Stimulated activated CD8-positive, alpha-beta memory T cell treated with anti-CD3 and anti-CD28 coated beads, Interleukin-2, amount 100 ng/mL, for 1 hour (primary cell): ENCODE data around the gene HOXD11.

Experiments used
- DNase-seq, 2 donors: peaks; one replicate each; pipeline ENCODE4 v3.0.0-alpha.2; 2020; ENCODE audit warnings: low read depth in 2 of 2

Gene HOXD11

DNA sequence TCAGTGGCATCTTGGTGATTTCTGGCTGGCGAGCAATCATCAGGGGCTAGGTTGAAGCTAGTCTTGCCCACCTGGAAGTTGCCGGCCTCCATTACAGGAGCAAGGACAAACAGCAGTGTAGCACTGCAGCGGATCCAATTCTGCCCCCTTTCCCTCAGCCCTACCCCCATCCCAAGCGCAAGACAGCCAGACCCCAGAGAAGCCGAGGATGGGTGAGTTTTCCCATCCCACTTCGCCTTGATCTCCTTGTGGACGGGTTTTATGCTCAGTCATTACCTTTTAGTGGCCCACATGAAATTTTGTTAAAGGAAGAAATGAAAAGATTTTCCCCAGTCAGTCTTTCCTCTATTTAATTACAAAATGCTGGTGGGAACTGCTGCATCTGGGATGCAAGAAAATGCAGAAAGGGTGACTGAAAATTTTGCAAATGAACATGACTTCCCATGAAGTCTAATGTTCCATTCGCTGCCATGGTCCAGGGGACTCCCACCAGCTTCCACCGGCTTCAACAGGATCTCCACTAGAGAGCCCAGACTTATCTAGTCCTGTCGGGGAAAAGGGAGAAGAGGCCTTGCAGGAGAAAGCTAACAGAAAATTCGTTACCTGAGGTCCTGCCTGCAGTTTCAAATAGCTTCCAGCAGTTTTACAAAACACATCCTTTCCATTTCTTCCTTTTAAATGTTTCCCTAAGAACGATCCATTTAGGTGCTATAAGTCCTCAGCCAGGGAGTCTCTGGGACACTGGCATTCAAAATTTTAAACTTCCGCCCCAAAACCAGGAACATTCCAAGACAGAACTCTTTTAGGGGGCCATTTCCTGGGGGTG is 13.5 kb downstream of the HOXD11 start:
- DNase-seq = no peak

DNA sequence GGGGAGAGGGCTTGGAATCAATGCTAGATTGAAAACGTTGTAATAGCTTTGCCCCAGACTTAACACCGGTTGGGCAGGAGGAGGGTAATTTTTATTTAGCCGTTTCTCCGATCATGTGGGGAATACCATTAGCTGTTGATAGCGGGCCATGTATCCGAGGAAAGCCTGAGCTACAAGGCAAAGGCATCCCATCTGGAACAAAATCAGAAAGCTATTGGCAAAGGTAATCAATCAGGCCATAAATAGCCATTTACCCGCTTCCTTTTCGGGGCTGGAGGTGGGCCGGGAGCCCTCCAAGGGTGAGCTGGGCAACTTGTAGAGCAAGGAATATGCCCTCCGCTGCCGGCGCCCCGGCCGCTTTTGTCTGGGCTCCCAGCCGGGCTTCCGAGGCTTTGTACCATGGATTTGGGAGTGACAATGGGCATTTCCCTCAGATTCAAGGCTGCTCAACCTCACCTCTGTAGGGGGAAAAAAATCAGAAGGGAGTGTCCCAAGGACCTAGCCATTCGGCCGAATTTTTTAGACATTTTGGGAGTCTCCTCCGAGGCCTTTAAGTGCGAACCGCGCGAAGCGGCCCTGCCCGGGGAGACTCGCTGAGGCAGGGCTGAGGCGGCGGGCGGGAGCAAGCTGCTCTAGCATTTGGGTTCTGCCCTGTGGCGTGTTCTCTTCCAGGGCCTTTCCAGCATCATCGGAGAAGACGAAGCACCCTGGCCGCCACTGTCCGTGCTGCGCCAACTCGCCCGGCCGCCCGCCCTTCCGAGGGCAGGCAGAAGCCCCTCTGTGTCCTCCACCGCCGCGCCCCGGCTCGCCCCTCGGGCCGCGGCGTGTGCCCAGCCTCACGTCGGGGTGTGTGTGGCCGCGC is 14.3 kb downstream of the HOXD11 start:
- no peak for DNase-seq

DNA sequence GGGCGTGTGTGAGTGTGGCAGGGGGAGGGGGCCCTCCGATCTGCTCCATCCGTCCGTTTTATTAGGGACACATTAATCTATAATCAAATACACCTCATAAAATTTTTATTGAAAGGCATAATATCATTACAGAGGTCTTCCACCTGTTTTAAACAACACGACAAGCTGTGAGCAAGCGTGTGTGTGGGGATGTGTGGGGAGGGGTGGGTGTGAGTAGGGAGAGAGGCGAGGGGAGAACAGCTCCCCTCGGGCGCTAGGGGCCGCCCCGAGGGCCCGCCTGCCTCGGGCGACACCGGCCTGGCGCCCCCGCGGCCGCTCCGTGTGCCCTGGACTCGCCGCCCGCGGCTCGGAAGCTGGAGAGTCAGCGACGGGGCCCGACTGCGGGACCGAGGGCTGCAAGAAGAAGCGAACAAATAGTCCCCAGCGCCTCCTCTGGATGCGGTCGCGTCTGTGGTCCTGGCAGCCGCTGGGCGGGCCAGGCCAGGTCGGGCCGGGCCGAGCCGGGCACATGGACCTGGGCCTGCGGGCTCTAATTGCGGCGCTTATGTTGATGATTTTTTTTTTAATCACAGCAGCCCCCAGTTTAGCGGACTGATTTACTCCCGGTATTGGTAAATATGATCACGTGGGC is 15.1 kb downstream of the HOXD11 start:
- DNase-seq = no peak

DNA sequence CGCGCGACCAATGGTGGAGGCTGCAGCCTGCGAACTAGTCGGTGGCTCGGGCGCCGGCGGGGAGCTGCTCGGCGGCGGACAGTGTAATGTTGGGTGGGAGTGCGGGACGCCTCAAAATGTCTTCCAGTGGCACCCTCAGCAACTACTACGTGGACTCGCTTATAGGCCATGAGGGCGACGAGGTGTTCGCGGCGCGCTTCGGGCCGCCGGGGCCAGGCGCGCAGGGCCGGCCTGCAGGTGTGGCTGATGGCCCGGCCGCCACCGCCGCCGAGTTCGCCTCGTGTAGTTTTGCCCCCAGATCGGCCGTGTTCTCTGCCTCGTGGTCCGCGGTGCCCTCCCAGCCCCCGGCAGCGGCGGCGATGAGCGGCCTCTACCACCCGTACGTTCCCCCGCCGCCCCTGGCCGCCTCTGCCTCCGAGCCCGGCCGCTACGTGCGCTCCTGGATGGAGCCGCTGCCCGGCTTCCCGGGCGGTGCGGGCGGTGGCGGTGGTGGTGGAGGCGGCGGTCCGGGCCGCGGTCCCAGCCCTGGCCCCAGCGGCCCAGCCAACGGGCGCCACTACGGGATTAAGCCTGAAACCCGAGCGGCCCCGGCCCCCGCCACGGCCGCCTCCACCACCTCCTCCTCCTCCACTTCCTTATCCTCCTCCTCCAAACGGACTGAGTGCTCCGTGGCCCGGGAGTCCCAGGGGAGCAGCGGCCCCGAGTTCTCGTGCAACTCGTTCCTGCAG is 15.8 kb downstream of the HOXD11 start, which contains the start of gene HOXD9:
TSS of gene HOXD9 (plus strand) at position 37 of the 728 bp plus-strand sequence. CDS start at position 87, 50 bp downstream.
- no peak for DNase-seq

DNA sequence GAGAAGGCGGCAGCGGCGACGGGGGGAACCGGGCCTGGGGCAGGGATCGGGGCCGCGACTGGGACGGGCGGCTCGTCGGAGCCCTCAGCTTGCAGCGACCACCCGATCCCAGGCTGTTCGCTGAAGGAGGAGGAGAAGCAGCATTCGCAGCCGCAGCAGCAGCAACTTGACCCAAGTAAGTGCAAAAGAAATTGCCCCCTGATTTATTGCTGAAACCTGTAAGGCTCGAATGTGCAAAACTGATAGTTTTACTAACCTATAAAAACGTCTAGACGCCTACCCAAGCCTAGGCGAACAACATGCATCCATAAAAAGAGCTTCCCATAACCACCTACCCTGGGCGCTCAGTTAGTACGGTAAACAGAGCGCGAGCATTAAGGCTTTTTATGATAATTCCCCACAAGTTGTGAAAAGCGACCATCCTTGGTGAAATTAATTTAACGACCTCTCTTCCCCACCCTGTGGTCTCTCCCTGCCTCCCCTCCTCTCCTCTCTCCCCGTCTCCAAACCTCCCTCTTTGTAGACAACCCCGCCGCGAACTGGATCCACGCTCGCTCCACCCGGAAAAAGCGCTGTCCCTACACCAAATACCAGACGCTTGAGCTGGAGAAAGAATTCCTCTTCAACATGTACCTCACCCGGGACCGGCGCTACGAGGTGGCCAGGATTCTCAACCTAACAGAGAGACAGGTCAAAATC is 16.5 kb downstream of the HOXD11 start:
- DNase-seq = no peak

DNA sequence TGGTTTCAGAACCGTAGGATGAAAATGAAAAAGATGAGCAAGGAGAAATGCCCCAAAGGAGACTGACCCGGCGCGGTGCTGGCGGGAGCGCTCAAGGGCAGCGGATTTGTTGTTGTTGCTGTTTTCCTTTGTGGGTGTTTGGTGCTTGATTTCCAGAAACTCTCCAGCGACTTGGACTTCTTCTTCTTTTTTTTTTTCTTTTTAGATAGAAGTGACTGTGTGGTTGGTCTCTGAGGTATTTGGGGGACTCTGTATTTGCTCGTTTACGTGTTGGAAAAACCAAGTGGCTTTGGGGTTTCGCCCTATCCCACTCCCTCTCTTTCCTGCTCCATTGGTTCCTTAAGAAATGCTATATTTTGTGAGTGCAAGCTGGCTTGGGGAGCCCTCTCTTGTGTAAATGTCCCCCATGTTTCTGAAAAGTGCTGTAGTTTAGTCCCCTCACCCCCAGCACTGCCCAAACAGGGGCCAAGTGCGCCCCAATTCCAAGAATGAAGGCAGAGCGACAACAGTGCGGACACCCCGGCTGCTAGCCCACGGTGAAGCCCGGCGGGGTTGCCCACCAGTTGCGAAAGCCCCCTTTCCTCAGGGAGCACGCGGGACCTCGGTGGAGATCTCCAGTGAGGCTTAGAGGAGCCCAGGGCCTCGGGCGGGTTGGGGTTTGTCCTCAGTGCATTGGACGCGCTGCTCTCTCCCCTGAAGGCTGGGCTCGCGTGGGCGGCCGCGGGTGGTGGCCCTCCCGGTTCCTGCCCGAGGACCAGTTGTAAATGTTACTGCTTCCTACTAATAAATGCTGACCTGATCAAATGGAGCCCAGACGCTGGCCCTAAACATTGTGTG is 17.2 kb downstream of the HOXD11 start:
- DNase-seq = no peak

DNA sequence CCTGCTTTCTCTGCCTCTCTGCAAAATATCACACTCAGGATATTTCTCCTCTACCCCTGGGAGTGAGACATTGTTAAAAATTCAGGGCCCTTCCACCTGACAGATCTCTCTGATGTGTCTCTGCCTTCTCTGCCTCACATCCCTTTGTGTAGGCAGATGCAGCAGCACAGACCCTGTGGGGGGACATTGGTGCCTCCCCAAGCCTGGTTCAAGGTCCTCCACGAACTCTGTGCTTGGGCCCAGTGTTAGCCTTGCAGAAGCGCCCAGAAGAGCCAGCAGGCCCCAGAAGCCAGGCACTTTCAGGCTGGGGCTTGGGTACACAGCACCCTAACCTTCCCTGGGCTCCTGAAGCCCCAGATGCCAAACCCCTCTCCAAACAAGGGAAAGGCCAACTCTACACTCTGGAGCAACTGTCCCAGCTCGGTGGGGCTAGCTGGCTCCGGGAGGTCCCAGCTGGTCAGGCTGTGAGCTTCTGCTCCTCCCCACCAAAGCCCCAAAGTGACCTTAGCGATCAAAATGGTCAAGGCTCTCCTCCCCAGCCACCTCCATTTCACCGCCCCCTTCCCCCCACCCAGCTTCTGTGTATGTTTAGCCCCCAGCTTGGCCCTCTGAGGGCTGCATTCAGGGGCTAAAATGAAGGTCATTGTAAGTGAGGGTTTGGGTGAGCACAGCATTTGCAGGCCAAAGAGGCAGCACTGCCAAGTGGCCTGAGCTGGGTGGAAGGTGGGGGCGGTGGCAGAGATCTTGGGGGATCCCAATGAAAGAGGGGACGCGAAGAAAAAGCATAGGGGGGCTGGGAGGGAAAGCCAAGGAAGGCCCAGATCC is 18.1 kb downstream of the HOXD11 start:
- DNase-seq = no peak

DNA sequence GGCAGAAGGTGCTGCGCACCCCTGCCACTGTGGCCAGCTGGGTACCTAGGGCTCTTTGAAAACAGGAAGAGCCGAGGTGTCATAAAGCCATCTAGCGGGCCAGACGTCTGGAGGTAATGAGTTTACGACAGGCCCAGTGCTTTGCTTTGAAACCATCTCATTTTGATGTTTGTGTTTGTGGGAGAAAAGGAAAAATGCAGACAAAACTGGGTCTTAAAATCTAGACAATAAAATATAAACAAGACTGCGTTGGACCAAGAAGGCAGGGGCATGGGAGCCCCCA is 18.6 kb downstream of the HOXD11 start:
- DNase-seq = no peak

DNA sequence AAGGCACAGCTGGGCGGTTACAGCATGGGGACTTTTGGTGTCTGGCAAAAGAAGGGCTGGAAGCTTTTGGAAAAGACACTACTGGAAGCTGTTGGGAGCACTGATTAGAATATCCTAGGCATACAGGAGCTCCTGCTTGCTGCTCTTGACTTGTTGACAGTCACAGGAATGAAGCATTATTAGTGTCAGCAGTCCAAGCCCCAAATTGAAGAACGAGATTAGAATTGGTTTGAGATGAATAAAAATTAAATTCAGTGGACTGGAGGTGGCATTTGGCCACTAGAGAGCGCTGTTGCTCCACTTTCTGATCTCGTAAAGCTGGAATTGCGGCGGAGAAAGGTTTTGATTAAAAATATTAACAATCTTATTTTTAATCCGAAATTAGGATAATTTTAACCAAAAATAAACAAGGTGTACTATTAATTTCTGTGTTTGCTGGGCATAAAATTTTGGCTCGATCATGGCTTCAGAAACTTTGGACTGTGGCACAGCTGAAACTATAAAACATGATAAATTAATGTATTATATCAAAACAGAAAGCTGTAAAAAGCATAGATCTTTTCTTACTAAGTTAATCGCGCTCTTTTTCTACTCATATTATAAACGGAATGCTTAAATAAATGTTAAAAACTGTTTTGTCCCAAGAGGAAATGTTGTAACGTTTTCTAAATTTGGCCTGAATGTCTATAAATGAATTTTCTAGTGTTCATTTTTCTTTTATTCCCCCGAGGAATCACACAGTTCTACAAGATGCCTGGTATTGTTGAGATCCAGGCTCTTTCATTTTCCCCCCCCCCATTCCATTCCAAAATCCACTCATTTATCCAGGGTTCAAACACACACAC is 20.1 kb downstream of the HOXD11 start:
- DNase-seq = peak; percentile 43 to 57

DNA sequence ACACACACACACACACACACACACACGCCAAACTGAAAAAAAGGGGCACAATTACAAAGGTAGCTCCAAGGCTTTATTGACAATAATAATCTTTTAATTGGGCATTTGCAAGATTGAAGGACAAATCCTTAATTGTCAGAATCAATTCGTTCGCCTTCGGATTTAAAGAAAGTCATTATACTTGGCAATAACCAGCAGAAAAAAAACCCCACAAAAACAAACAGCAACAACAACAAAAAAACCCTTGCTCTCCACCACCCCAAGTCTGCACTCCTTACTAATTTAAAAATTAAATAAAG is 20.6 kb downstream of the HOXD11 start:
- no peak for DNase-seq

DNA sequence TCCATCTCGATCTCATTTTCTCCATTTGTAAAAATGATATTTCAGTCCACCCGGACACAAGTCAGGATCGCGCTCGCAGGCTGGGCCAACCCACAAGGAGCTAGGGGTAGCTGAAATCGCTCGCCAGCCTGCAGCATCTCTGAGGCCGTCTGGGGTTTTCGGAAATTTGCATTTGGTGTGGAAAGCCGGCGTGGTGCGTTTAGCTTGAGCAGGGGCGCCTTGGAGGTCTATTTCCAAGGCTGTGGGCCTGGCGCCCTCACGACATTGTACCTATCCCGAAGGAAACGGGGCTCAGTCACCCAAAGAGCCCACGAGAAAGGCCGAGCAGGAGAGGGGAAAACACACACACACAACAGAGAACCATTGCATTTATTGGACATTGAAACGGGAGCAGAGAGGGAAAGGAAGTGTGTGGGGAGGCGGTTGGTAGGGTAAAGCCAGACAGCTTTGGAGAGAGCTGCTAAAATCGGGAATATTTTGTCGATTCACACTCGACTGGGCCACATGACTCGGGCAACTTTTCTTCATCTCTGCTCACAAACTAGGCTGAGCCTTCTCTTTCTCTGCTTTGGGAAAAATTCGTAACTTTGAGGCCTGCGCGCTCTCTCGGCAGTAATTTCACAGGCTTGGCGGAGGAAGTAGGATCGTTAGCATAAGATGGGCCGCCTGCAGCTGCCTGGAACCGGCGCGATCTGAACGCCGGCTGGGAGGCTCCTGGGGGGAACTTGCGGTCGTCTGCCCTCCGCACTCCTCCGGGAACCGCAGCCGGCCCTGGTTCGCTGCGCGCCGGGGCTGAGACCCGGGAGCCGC is 21.3 kb downstream of the HOXD11 start:
- no peak for DNase-seq

DNA sequence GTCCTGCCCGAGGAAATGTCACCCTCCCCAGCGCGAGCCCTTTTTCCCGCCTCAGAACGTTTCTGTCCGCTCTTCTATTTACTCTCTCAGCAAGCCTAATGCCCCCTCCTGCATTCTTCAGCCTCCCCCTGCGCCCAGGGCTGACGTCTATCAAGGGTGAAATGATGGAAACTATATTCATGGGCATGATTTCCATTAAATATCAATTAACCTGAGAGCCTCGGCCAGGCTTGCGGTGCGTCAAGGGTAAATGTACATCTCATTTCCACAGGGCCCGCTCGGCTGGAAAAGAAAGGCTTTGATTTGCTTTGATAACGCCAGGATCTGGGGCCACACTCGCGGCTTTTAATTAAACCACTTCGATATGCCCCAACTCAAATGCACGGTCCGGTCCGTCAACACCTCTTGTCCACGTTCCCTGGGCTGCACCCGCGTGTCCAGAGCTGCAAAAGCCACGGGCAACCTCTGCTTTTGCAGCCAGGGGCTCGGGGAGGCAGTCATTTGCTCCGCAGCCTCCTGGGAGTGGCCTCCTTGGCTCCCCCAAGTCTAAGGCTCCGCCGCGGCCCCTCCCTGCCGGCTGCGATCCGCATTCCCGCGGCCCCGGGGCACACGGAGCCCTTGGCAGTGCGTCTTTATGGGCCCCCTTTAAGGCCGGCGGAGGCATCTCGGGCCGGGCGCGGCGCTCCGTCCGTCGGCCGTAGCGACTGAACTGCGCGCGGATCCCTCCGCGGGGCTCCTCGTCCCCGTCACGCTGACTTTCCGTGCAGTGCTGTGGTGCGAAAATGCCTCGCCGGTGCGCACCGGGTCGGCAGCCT is 22.1 kb downstream of the HOXD11 start, which contains the start of gene HOXD8:
TSS of gene HOXD8 (plus strand) at position 724 of the 815 bp plus-strand sequence. CDS start 662 bp downstream, outside the sequence.
- no peak for DNase-seq

DNA sequence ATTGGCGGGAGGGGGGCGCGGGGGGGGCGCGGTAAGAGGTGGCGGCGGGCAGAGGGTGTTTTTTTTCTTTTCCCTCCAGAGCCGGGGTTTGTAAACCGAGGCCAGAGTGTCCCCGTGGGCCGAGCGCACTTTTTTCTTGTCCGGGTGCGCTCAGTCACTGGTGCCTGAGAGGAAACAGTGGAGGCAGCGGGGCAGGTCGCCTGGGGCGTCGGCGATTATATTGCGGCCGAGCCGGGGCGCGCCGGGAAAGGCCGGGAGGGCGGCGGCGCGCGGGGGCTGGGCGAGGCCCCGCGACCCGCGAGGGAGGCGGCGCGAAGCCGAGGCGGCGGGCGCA is 22.7 kb downstream of the HOXD11 start:
- no peak for DNase-seq

DNA sequence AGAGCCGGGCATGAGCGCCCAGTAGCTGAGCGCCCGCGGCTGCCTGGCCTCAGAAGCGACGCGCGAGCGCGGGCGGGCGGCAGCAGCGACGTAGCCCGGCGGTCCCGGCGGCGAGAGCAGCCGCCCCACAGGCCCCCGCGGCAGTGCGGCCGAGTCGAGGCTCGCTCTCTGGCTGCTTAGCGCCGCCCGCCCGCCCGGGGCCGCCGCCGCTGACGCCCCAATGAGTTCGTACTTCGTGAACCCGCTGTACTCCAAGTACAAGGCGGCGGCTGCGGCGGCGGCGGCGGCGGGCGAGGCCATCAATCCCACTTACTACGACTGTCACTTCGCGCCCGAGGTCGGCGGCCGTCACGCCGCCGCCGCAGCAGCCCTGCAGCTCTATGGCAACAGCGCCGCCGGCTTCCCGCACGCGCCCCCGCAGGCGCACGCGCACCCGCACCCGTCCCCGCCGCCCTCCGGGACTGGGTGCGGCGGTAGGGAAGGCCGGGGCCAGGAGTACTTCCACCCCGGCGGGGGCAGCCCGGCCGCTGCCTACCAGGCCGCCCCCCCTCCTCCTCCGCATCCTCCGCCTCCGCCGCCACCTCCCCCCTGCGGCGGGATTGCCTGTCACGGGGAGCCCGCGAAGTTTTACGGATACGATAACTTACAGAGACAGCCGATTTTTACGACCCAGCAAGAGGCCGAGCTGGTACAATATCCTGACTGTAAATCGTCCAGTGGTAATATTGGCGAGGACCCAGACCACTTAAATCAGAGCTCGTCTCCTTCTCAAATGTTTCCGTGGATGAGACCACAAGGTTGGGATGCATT is 23.3 kb downstream of the HOXD11 start:
- no peak for DNase-seq

DNA sequence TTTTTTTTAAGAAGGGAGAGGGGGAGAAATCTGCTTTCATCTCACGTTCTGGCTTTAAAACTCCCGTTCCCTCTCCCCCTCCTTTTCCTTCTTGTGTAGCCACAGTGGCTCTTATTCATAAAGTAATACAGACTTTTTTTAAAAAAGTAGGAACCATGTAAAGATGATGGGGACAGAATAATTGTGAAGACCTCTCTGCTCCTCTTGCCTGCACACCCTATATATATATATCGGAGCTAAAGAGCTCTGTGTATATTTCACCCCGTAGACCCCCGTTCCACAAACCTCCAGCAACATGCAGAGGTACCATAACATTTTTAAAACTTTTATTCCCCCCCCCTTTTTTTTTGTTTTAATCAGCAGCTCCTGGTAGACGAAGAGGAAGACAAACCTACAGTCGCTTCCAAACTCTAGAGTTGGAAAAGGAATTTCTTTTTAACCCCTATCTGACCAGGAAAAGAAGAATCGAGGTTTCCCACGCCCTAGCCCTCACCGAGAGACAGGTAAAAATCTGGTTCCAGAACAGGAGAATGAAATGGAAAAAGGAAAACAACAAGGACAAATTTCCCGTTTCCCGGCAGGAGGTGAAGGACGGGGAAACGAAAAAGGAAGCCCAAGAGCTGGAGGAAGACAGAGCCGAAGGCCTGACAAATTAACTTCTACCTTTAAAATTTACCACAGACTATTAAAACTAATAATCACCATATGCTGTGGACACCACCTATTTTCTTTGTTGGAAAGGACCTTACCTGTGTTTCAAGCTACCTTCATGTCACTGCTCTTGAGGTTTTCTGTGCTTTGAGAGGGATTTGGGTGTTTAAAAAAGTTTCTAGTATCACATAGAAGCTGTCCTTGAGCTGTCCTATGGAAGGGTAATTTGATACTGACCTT is 24.1 kb downstream of the HOXD11 start:
- DNase-seq = no peak
